HAP-1 (cell line): ENCODE results near the gene LAMA5.

Experiments used
- DNase-seq, 2 experiments: peaks; one replicate each; pipeline ENCODE4 v3.0.0-alpha.2; 2016 to 2020; ENCODE audit warnings: low spot score in 2 of 2
- H3K27me3 ChIP-seq: fragments of 250-450 bp; sonication (Bioruptor Pico); 2 replicates; pipeline ENCODE4 v1.5.1; 2020; ENCODE audit warnings: low read depth, mild to moderate bottlenecking, moderate library complexity
- H3K36me3 ChIP-seq: fragments of 250-450 bp; sonication (Bioruptor Pico); replicated peaks from 2 replicates; pipeline ENCODE4 v1.5.1; 2020; ENCODE audit warnings: mild to moderate bottlenecking
- H3K4me1 ChIP-seq: fragments of 250-450 bp; sonication (Bioruptor Pico); 2 replicates; pipeline ENCODE4 v1.5.1; 2020; ENCODE audit warnings: mild to moderate bottlenecking
- H3K4me3 ChIP-seq: fragments of 250-450 bp; sonication (Bioruptor Pico); 2 replicates; pipeline ENCODE4 v1.5.1; 2020; ENCODE audit warnings: mild to moderate bottlenecking, moderate library complexity
- H3K9me3 ChIP-seq: fragments of 250-450 bp; sonication (Bioruptor Pico); 2 replicates; pipeline ENCODE4 v1.5.1; 2020; ENCODE audit warnings: mild to moderate bottlenecking, moderate library complexity
- in situ Hi-C: fragments of 300-500 bp; cut with MboI; formaldehyde crosslinking; loops from 3 replicates; pipeline ENCODE4 v1.14.3; 2020; ENCODE audit warnings: low sequenced_read_pairs, inconsistent platforms, mixed read lengths

The LAMA5 gene

DNA sequence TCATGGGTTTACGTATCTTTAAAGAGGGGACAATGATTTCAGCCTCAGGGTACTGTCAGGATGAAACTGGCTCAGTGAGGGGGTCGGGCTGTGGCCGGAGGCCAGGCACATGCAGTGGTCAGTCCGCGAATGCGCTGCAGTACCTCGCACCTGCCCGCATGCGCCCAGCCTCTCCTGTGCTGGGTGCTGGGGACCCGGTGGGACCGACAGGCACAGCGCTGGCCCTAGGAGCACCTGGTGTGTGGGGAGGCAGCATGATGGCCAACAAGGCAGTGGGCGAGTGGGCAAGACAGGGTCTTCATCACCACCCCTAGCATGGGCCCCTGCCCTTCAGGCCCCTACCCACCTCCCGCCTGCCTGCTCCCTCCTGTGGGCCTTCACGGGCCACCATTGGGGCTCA lies 40.9 kb upstream of the LAMA5 start:
- DNase-seq: no peak
- Histone ChIP-seq H3K27me3 (no peaks in the 10 kb centered on the region), H3K4me1 (peaks cover 15% of the 10 kb centered on the region), H3K36me3 (no peaks in the 10 kb centered on the region), H3K9me3 (no peaks in the 10 kb centered on the region), H3K4me3 (peak overlapping the region; percentile 43; the same call in 1 of the 2 replicates)
- in situ Hi-C loops: no loop called here

DNA sequence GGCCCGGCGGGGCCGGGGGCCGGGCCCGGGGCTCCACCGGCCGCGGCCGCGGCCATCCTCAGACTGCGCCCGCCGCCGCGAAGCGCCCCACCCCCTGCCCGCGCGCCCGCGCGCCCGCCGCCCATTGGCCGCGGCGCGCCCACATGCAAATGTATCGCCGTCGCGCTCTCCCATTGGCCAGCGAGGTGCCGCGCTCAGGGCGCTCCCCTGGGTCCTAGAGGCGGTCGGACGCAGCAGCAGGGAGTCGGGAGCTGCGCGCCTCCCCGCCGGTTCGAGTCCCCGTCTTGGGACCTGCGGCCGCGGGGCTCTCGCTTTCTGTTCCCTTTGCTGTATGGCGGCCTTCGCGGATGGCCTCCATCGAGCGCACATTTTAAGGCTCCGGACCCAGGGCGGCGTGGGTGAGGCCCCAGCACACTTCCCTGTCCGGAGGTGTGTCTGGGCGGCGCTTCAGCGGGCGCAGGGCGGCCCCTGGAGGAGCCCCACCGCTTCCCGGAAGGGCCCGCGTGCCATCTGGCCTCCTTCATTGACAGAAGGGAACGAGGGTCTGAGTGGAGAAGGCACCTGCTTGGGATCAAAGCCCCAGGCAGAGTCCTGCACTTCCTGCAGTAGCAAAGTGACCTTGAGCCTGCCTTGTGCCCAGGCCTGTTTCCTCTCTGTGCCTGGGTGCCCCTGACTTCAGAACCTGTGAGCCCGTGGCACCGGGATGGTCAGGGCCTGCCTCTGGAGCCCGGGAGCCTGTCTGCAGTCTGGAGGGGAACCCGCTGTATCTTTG lies 40.3 kb upstream of the LAMA5 start, which contains the start of gene CABLES2:
Gene CABLES2, minus strand, starts transcription at position 65 of the 772 bp plus-strand sequence. Its CDS starts 9 bp downstream, at position 56.
- Histone ChIP-seq H3K4me3 (peak within 1 kb of the TSS; percentile 49), H3K27me3 (no peaks in the 10 kb centered on the region), H3K4me1 (peaks cover 15% of the 10 kb centered on the region), H3K9me3 (no peaks in the 10 kb centered on the region), H3K36me3 (no peaks in the 10 kb centered on the region)
- peak; percentile 91 to 95 for DNase-seq
- in situ Hi-C loops: no loop called here

DNA sequence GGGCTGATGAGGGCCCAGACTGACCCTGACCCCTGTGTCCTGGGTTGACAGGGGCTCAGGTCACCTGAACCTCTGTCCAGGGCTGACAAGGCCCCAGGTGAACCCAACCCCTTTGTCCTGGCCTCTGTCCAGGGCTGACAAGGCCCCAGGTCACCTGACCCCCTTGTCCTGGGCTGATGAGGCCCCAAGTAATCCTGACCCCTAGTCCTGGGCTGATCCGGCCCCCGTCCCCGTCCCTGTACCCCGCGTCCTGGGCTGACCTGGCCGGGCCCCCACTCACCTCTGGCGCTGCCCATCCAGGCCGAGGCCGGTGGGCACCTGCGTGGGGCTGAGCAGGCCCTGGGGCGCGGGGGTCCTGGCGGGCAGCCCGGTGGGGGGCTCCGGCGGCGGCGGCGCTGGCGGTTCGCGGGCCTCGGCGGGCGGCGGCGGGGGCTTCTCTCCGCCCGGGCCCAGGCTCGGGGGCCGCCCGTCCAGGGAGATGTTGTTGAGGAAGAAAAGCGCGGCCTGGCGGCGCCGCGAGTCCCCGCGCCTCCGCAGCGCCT lies 39.6 kb upstream of the LAMA5 start:
- DNase-seq: no peak
- Histone ChIP-seq H3K27me3 (no peaks in the 10 kb centered on the region), H3K36me3 (no peaks in the 10 kb centered on the region), H3K9me3 (no peaks in the 10 kb centered on the region), H3K4me3 (peak overlapping the region; percentile 49), H3K4me1 (peaks cover 15% of the 10 kb centered on the region)
- in situ Hi-C loops: no loop called here

DNA sequence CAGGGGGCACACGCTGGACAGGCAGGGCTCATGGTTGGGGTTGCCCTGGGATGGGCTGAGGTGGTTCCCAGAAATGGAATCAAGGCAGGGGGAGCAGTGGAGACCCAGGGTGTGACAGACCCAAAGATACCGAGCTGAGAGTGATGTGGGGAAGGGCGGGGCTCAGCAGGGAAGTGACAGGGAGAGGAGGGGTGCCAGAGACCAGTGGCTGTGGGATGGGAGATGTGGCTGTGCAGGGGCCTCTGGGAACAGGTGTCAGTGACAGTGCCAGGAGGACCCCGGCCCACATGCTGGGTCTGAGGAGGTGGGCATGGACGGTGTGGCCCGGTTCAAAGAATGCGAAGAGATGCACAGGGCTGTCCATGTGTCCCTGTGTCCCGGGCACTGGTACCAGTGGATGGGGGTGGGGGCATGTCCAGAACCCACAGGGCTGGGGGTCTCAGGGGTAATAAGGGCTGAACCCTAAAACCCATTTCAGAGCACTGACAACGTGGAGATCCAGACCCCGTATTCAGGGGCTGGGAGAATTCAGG lies 38.9 kb upstream of the LAMA5 start:
- in situ Hi-C loops: no loop called here
- peaks cover 15% of the 10 kb centered on the region for H3K4me1 ChIP-seq

DNA sequence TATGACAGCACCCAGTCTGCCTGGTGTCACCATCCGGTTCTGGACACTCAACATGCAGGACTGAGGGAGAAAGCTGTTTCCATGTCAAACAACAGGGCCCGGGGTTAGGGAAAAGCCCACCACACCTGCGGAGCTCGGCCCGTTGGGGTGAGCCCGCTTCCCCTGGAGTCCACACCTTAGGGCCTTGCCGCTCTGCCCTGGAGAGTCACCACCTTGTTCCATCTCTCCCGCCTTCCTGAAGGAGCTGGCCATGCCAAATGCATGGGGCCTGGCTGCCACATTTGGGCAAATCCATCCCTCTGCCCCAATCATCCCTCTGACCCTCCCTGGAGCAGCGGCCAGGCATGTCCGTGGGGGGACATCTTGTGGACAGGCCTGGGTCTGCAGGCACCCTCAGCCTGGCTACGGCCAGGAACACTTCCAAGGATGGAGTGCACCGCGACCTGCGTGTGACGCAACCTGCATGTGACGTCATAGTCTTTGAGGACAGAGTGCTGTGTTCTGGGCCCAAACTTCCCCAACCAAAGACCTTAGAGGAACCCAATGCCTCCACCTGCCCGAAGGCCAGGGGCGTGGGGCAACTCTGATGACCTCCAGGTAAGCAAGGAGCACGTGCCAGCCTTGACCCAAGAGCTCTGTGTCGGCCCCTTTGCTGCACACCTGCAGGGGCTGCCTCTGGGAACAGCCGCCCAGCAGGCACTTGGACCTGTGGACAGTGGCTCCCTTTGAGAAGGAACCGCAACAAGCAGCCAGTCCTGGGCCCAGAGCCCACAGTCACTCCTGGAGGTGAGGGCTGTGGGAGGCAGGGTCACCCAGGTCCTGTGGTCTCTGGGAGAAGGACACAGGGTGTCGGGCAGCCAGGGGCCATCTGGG lies 38.2 kb upstream of the LAMA5 start:
- peak in 1 of 2 experiments; percentile 68 for DNase-seq
- Histone ChIP-seq H3K4me3 (peak overlapping the region; percentile 49), H3K27me3 (no peaks in the 10 kb centered on the region), H3K4me1 (peaks cover 15% of the 10 kb centered on the region), H3K36me3 (no peaks in the 10 kb centered on the region), H3K9me3 (no peaks in the 10 kb centered on the region)
- in situ Hi-C loops: no loop called here

More for the DNA sequence above, 38.9 kb upstream of the LAMA5 start:
- H3K4me3 ChIP-seq: peak overlapping the region; percentile 49
- H3K36me3 ChIP-seq: no peaks in the 10 kb centered on the region
- H3K27me3 ChIP-seq: no peaks in the 10 kb centered on the region
- no peak for DNase-seq
- H3K9me3 ChIP-seq: no peaks in the 10 kb centered on the region

DNA sequence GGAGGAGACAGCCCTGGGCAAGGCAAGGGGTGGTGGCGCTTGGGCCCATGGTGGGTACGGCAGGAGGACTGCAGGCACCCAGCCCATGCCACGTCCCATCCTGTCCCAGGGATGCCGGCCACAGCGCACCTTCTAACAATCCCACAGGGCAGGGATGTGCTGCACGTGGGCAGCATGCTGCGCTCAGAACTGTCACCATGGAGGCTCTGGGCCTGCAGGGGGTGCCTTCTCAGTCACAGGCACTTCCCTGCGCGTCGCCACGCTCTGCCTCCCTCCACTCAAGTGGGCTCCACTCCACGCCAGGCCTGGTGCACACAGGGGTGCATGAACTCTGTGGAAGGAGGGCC lies 37.6 kb upstream of the LAMA5 start:
- H3K4me3 ChIP-seq: no peak overlapping the region
- H3K36me3 ChIP-seq: no peaks in the 10 kb centered on the region
- H3K27me3 ChIP-seq: no peaks in the 10 kb centered on the region
- H3K4me1 ChIP-seq: peaks cover 15% of the 10 kb centered on the region
- no peak for DNase-seq
- H3K9me3 ChIP-seq: no peaks in the 10 kb centered on the region
- in situ Hi-C loops: no loop called here

DNA sequence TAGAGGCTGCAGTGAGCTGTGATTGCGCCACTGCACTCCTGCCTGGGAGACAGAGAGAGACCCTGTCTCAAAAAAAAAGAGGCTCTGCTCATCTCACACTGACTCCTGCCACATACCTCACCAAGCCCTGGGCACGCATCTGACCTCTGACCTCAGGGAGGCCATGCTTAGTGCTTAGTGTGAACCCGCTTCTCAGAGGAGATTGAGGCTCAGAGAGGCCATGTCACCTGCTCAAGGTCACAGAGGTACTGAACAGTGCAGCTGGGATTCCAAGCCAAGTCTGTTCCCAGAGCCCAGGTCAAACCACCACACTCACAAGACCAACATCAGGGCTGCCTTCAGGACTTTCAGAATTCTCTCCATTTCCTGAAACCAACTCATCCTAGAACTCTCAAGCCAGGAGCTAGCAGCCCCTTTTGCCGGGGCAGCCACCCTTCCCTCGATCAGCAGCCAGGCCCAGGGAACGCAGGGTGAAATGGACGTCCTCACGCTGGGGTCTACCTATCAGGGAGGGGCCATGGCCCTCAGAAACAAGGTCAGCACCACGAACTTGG lies 37.1 kb upstream of the LAMA5 start:
- no peaks in the 10 kb centered on the region for H3K27me3 ChIP-seq
- DNase-seq: no peak
- in situ Hi-C loops: no loop called here
- no peak overlapping the region for H3K4me3 ChIP-seq
- H3K9me3 ChIP-seq: no peaks in the 10 kb centered on the region
- peaks cover 15% of the 10 kb centered on the region for H3K4me1 ChIP-seq
- H3K36me3 ChIP-seq: no peaks in the 10 kb centered on the region

DNA sequence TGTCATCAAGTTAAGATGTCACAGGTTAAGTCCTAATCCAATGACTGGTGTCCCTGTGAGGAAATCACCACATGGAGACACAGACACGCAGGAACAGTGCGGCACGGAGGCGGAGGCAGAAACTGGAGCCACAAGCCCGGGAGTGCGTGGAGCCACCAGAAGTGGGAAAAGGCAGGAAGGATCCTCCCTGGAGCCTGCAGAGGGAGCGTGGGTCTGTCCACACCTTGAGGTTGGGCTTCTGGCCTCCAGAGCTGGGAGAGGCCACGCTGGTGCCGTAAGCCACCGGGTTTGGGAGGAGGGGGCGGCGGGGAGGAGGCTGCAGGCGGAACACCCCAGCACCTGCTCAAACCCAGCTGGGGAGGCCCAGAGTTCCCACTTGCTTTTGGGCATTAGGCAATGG lies 36.2 kb upstream of the LAMA5 start:
- Histone ChIP-seq H3K9me3 (no peaks in the 10 kb centered on the region), H3K4me3 (no peak overlapping the region), H3K4me1 (peaks cover 15% of the 10 kb centered on the region), H3K27me3 (no peaks in the 10 kb centered on the region), H3K36me3 (no peaks in the 10 kb centered on the region)
- in situ Hi-C loops: no loop called here
- no peak for DNase-seq

DNA sequence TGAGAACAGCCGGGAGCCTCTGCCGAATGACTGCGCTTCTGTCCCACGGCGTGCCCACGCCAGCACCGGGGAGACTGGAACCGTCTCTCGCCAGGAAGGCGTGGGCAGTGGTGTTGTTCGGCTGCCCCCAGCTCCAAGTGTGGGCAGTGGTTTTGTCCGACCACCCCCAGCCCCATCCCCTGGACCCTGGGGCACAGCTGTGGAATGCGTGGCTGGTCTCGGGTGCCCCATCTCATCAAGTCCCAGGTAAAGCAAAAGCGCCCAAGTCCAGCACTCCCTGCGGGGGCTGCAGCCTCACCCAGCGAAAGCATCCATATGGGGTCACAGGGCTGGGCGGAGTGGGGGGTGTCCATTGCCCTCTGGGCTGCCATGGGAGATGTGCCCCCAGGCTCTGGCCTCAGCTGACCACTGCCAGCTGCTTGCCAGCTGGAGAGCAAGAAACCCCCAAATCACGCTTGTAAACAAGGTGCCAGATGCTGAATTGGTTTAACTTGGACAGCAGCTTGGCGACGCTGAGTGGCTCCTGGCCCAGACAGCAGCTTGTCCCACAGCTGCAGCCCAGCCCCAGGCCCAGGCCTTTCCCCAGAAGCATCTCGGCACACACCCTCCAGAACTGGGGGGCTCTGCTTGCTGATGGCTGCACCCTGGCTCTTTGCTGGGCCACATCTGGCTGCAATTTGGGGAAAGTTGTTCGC lies 35.5 kb upstream of the LAMA5 start:
- peaks cover 12% of the 10 kb centered on the region for H3K4me1 ChIP-seq
- no peaks in the 10 kb centered on the region for H3K36me3 ChIP-seq
- H3K4me3 ChIP-seq: no peak overlapping the region
- H3K27me3 ChIP-seq: no peaks in the 10 kb centered on the region
- no peaks in the 10 kb centered on the region for H3K9me3 ChIP-seq
- DNase-seq: no peak
- in situ Hi-C loops: no loop called here

DNA sequence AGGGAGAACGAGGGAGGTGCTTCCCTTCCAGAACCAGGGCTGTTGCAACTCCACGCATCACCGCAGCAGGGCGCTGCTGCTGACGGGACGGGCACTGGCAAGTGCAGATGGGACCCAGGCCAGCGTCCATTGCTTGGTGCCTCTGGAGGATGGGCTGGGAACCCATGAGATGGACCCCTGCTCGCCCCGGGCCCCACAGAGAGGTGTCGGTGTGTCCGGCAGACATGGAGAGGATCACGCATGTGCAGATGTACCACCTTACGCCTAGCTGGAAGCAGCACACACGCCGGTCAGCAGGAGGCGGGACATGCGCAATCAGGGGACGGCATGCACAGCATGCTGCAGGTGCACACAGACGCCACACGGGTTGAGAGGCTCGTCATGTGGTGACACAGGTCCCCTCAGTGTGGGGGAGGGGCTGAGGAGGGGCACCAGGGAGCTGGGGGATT lies 34.2 kb upstream of the LAMA5 start:
- no peak for DNase-seq
- H3K27me3 ChIP-seq: no peaks in the 10 kb centered on the region
- H3K36me3 ChIP-seq: no peaks in the 10 kb centered on the region
- H3K9me3 ChIP-seq: no peaks in the 10 kb centered on the region
- peaks cover 7% of the 10 kb centered on the region for H3K4me1 ChIP-seq
- no peak overlapping the region for H3K4me3 ChIP-seq
- in situ Hi-C loops: no loop called here

DNA sequence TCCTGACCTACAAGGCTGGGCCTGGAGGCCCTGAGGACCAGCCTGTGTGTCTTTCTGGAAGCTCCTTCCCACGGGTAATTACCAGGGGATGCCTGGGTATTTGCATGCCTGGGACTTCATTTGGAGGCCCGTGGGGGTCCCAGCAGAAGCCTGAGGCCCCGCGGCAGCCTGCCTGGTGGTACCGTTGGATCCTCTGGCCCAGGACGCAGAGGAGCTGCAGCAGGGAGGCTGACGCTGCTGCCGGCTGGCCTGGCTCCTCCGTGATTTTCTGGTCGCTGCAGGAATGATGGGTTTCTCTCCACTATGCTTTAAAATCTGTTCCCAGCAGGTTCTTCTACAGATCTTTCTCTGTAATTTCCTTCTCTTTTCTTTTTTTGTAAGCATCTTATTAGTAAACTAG lies 33.4 kb upstream of the LAMA5 start:
- in situ Hi-C loops: no loop called here
- Histone ChIP-seq H3K9me3 (no peaks in the 10 kb centered on the region), H3K4me1 (peaks cover 2% of the 10 kb centered on the region; the same call in 1 of the 2 replicates), H3K27me3 (no peaks in the 10 kb centered on the region), H3K36me3 (no peaks in the 10 kb centered on the region), H3K4me3 (no peak overlapping the region)
- no peak for DNase-seq

DNA sequence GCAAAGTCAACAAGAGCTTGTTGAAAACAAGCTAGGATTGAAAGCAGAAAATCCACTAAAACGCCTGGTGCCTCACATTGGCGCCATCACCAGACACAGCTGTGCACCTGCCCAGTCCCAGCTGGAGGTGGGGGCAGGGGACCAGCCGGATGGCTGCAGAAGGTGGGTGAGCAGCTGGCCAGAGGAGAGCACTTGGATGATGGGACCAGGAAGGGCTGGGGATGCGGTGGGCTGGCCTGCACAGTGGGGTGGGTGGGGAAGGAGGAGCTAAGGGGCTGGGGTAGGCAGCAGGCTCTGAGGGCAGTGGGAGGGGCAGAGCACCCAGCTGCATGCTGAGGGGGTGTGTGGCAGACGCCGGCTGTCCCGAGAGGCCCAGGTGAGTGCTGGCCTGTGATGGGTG lies 32.9 kb upstream of the LAMA5 start:
- Histone ChIP-seq H3K36me3 (no peaks in the 10 kb centered on the region), H3K4me1 (no peaks in the 10 kb centered on the region)
- in situ Hi-C loops: no loop called here

More for the DNA sequence above, 32.9 kb upstream of the LAMA5 start:
- Histone ChIP-seq H3K4me3 (no peak overlapping the region), H3K9me3 (no peaks in the 10 kb centered on the region), H3K27me3 (no peaks in the 10 kb centered on the region)
- DNase-seq: no peak
